ENCODE data around the gene KIF25. TPM values are rescaled to one million over a fixed set of nuclear protein-coding genes. Genes with fewer than 3 reads are reported as not detected.

Gene KIF25
- polyA plus RNA-seq, 2 of the 4 experiments (the other 2 are of a cell fraction): 0.06 to 0.13 TPM

GRCh38 chr6:168005796-168006195 lies 8.3 kb downstream of the KIF25 start:
- Histone ChIP-seq H3K4me1 (peaks cover 6% of the 10 kb centered on the region; the same call in 2 of the 3 replicates), H3K4me3 (no peak overlapping the region), H3K27ac (no peak overlapping the region), H3K9me3 (peaks cover 10% of the 10 kb centered on the region; the same call in 2 of the 3 replicates), H3K4me2 (no peak overlapping the region)
- DNase-seq (ENCODE audit: low read depth in 1 of 2, low spot score in 1 of 2): no peak
- ChIA-PET CTCF (no interaction called here), POLR2A (no interaction called here)
- no peak for FAIRE-seq
- 90% methylated on average over 6 of the region's 6 CpGs for WGBS (ENCODE audit: missing lambda C conversion rate)
- no peak for ATAC-seq
- TF ChIP-seq PBX3 (IDR thresholded peaks at IDR 0.05) (no peak), RFX5 (IDR thresholded peaks at IDR 0.05) (no peak), CHD2 (IDR thresholded peaks at IDR 0.05; ENCODE audit: low read length, partially characterized antibody) (no peak), ESRRA (IDR thresholded peaks at IDR 0.05; ENCODE audit: borderline replicate concordance, low read length) (no peak), HDAC2 (IDR thresholded peaks at IDR 0.05) (no peak), MYC (IDR thresholded peaks at IDR 0.05; ENCODE audit: borderline replicate concordance, low read length) (no peak), SREBF2 (IDR thresholded peaks at IDR 0.05) (no peak), ZSCAN20 (CRISPR knock-in tag; IDR thresholded peaks at IDR 0.05) (no peak), FOXS1 (CRISPR knock-in tag; IDR thresholded peaks at IDR 0.05) (no peak), CTCF (IDR thresholded peaks at IDR 0.05) (no peak), EHF (CRISPR knock-in tag; IDR thresholded peaks at IDR 0.05) (no peak), KDM5A (IDR thresholded peaks at IDR 0.05) (no peak), HOXA7 (CRISPR knock-in tag; IDR thresholded peaks at IDR 0.05) (no peak), RAD21 (conservative IDR thresholded peaks at IDR 0.05 in 1 of 2, IDR thresholded peaks at IDR 0.05 in 1 of 2) (no peak), TP53 (CRISPR knock-in tag; IDR thresholded peaks at IDR 0.05) (no peak)
- TF ChIP-seq, protein P1, sequence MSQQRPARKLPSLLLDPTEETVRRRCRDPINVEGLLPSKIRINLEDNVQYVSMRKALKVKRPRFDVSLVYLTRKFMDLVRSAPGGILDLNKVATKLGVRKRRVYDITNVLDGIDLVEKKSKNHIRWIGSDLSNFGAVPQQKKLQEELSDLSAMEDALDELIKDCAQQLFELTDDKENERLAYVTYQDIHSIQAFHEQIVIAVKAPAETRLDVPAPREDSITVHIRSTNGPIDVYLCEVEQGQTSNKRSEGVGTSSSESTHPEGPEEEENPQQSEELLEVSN (IDR thresholded peaks at IDR 0.05; ENCODE audit: borderline replicate concordance, low read depth): no peak

DNA sequence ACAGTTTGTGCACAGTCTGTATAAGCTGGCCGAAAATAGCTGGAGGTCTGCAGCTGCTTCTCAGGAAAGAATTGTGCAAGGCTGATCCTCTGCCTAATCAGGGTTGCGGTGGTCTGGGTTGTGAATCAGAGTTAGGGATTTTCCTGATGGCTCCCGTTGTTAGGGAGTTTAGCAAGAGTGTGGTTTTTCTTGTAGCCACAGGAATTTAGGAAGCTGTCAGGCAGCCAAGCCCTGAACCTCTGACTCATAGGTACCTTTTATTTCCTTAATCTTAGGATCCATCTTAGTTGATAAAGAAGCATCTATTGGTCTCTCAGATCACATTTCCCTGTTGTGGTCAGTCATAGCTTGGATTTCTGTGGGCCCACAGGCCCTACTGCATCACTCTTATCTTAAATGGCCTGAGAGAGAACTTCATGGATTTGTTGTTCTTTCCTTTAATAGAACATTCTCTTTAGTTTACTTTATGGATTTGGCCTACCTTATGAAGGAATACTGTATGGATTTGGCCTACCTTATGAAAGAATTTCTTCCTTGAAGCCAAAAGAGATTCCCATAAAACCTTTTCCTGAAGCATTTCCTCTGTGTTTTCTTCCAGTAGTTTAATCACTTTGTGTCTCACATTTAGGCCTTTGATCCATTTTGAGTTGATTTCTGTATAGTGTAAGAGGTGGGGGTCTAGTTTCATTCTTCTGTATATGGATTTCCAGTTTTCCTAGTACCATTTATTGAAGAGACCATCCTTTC lies 10.3 kb downstream of the KIF25 start:
- FAIRE-seq: peak; percentile 76
- no peak overlapping the region for H3K4me3 ChIP-seq
- H3K9me3 ChIP-seq: peaks cover 28% of the 10 kb centered on the region
- POLR2A ChIA-PET: interaction anchor here (0.7 kb wide), 1 partner anchor 28 kb away, joined by 4 read pairs; no protein-coding TSS in a partner anchor
- 3% methylated on average over 3 of the region's 3 CpGs for WGBS (ENCODE audit: missing lambda C conversion rate)
- DNase-seq (ENCODE audit: low read depth in 1 of 2, low spot score in 1 of 2): peak; percentile 18 to 86
- H3K4me1 ChIP-seq: peaks cover 6% of the 10 kb centered on the region; the same call in 2 of the 3 replicates
- ATAC-seq: peak; percentile 95 to 98
- CTCF ChIA-PET: interaction anchor here (1.4 to 1.5 kb wide), 2 partner anchors 13 to 126 kb away, joined by 4 to 5 read pairs; no protein-coding TSS in a partner anchor
- H3K27ac ChIP-seq: peak overlapping the region; percentile 43 to 71; a peak in 5 of 6 replicates
- H3K4me2 ChIP-seq: peak overlapping the region; percentile 39
- TF ChIP-seq PBX3 (IDR thresholded peaks at IDR 0.05) (no peak), POLR2A (IDR thresholded peaks at IDR 0.05; ENCODE audit: low read length) (no peak), TFCP2L1 (CRISPR knock-in tag; IDR thresholded peaks at IDR 0.05) (no peak), JUN (IDR thresholded peaks at IDR 0.05) (peak in 1 of 2 experiments; percentile 69; a peak in 3 of 5 replicates), FOSL2 (IDR thresholded peaks at IDR 0.05) (peak; percentile 68), FOSL2 (CRISPR knock-in tag; IDR thresholded peaks at IDR 0.05) (peak; percentile 82), CHD4 (IDR thresholded peaks at IDR 0.05; ENCODE audit: borderline replicate concordance) (no peak), KDM5A (IDR thresholded peaks at IDR 0.05) (no peak), ESRRA (IDR thresholded peaks at IDR 0.05; ENCODE audit: borderline replicate concordance, low read length) (no peak), CTCF (IDR thresholded peaks at IDR 0.05) (no peak), ZC3H11A (IDR thresholded peaks at IDR 0.05) (no peak), BHLHE40 (IDR thresholded peaks at IDR 0.05; ENCODE audit: low read depth, low read length) (no peak), ZFP36 (IDR thresholded peaks at IDR 0.05; ENCODE audit: borderline replicate concordance, partially characterized antibody) (no peak), RARB (CRISPR knock-in tag; IDR thresholded peaks at IDR 0.05) (no peak), HOXB13 (CRISPR knock-in tag; IDR thresholded peaks at IDR 0.05; ENCODE audit: low read depth) (no peak), FOXS1 (CRISPR knock-in tag; IDR thresholded peaks at IDR 0.05) (no peak)
- TF ChIP-seq, protein P2, sequence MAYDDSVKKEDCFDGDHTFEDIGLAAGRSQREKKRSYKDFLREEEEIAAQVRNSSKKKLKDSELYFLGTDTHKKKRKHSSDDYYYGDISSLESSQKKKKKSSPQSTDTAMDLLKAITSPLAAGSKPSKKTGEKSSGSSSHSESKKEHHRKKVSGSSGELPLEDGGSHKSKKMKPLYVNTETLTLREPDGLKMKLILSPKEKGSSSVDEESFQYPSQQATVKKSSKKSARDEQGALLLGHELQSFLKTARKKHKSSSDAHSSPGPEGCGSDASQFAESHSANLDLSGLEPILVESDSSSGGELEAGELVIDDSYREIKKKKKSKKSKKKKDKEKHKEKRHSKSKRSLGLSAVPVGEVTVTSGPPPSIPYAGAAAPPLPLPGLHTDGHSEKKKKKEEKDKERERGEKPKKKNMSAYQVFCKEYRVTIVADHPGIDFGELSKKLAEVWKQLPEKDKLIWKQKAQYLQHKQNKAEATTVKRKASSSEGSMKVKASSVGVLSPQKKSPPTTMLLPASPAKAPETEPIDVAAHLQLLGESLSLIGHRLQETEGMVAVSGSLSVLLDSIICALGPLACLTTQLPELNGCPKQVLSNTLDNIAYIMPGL (CRISPR knock-in tag; IDR thresholded peaks at IDR 0.05; ENCODE audit: borderline replicate concordance): no peak

All from A549 (cell line).